Choroid plexus epithelial cell (primary cell): Measurements from ENCODE around the gene RSRC1.
"Not testable (repeated sequence)": the region's sequence is repeated elsewhere in the genome, so short reads cannot be mapped to it uniquely, and the experiment has no call there.

Experiments used
- DNase-seq: peaks from one replicate; pipeline ENCODE4 v3.0.0-alpha.2; 2010; ENCODE audit warnings: low read depth
- H3K4me3 ChIP-seq: 2 replicates; pipeline ENCODE4 v1.5.1; 2011; ENCODE audit warnings: low read depth, mild to moderate bottlenecking, control low read depth, low read length, moderate library complexity
- TF ChIP-seq, protein P1 (sequence below): conservative IDR thresholded peaks from 2 replicates; pipeline ENCODE4 v1.5.1; 2011; ENCODE audit warnings: low read depth, mild to moderate bottlenecking, control low read depth, inconsistent platforms, low read length, moderate library complexity

The RSRC1 gene

DNA sequence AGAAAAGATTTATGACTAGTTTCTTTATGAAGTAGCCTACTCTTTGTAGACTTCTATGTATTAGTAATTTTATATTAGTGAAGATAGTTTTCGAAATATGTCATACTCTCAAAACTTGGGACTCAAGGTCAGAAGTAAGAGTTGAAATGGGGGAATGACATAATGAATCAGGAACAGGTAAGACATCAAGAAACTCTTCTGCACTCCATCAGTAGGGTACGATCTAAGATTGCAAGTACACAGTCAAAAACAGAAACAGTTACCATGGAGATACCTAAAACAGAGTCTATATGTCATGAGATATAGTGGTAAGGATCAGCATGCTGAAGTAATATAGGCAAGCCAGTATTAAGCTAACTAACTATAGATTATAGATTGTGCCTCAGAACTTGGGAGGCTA is 274.1 kb downstream of the RSRC1 start:
- TF ChIP-seq, protein P1, sequence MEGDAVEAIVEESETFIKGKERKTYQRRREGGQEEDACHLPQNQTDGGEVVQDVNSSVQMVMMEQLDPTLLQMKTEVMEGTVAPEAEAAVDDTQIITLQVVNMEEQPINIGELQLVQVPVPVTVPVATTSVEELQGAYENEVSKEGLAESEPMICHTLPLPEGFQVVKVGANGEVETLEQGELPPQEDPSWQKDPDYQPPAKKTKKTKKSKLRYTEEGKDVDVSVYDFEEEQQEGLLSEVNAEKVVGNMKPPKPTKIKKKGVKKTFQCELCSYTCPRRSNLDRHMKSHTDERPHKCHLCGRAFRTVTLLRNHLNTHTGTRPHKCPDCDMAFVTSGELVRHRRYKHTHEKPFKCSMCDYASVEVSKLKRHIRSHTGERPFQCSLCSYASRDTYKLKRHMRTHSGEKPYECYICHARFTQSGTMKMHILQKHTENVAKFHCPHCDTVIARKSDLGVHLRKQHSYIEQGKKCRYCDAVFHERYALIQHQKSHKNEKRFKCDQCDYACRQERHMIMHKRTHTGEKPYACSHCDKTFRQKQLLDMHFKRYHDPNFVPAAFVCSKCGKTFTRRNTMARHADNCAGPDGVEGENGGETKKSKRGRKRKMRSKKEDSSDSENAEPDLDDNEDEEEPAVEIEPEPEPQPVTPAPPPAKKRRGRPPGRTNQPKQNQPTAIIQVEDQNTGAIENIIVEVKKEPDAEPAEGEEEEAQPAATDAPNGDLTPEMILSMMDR, result no peak
- DNase-seq, result no peak
- H3K4me3 ChIP-seq, result no peak overlapping the region

DNA sequence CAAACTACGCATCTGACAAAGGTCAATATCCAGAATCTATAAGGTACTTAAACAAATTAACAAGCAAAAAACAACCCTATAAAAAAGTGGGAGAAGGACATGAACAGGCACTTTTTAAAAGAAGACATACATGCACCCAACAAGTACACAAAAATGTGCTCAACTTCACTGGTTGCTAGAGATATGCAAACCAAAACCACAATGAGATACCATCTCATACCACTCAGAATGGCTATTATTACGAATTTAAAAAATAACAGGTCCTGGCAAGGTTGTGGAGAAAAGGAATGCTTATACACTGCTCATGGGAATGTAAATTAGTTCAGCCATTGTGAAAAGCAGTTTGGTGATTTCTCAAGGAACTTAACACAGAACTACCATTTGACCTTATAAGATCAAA is 285.5 kb downstream of the RSRC1 start:
- DNase-seq, result no peak
- TF ChIP-seq, protein P1, result no peak

DNA sequence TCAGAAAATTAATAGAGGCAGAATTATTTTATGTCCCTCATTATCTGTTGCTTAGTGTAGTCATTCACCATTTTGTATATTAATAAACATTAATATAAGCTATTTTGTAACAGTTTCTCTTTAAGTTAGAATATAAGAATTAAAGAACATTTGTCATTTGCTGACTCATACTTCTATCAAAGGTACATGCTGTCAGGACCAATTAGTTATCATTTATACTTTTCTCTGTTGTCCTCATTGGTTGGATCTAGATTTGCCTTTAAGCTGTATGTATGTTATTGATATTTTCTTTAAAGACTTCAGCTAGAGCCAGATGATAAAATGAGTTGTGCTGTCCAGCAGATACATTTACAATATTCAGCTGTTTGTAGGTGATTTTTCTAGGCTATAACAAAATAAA is 292.7 kb downstream of the RSRC1 start:
- no peak for DNase-seq
- TF ChIP-seq, protein P1, result no peak
- H3K4me3 ChIP-seq, result no peak overlapping the region

More for the DNA sequence above, 285.5 kb downstream of the RSRC1 start:
- H3K4me3 ChIP-seq, result no peak overlapping the region

DNA sequence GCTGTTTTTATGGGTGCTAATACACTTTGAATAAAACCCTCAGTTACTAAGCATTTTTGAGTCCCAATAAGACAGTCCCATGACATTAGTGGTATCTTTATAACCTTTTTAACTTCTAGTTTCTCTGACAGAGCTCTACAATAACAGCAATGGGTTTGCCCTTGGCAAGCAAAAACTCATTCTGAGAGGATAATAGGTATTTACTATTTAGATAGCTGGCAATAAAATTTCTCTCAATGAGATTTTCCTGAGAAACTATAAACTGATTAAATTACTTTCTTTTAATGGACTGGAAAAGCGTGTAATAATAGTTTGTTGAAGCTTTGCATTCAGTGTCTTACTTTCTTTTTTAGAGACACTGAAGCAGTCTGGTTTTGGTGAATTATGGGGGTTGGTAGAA is 293.1 kb downstream of the RSRC1 start:
- DNase-seq, result no peak

DNA sequence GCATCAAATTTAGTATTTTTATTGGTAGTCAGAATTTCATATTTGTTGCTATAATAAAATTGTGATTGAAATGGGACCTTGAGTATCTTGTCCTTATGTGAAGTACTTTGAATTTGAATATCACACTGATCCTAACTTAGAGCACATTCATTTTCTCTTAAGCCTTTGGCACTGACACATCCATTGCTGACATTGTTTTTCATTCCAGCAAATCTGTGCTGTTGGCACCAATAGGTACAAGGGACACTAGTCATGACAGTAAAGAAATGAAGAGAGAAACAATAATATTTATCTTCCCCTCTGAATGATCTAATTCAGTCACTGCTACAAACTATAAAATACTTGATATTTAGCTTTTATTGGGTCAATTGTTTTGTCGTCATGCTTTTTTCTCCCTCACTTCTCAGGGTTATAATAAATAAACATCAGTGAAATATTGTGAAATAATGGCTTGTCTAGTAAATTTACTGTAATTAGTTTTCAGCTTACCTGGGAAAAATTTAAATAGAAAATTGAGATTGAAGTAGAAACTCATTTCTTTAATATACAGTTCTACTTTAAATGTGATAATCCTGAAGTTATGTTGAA is 294.3 kb downstream of the RSRC1 start:
- H3K4me3 ChIP-seq, result no peak overlapping the region
- DNase-seq, result no peak
- TF ChIP-seq, protein P1, result no peak

More for the DNA sequence above, 293.1 kb downstream of the RSRC1 start:
- TF ChIP-seq, protein P1, result no peak
- no peak overlapping the region for H3K4me3 ChIP-seq

DNA sequence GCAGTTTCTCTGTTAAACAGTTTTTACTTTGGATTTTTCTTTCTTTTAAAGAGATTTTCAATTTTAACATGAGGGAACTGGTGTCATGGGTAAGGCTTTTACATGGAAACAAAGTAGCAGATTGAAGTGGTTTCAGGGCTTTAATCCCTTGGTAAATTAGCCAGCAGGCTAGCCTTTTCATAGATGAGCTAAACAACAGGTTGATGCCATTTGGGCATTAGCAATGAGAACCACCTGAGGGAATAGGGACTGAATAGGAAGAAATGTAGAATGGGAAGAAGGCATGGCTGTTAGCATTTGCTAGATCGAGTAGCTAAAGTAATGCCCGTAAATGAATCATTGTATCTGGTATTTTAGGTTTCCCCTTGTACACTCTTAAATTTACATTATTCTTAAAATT is 295.6 kb downstream of the RSRC1 start:
- TF ChIP-seq, protein P1, result no peak

DNA sequence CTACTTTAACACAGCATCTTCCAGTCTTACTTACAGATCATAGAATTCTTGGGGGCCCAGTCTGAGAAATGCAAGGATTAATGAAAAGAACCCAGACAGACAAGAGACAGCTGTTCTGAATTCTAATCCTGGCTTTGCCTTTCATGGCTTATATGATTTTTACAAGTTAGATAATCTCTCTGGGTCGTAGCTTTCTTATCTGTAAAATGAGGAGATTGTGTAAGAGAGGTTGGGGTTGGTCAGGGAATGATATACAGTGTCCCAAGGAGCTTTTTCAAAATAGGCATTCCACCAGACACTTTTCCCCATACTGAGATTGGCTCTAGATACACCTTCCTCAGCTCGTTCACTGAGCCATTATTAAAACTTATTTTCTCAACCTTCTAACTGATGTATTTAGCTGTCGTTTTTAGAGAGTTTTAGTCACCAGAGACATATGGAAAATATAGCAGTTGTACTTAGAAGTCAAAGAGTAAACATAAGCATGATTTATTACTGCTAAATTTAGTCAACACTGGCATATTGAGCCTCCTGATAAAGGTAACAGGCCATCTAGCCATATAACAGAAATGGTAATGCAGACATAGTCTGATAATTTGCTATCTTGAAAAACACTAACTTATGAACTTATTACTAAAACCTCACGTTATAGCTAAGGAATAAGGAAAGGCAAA is 298.1 kb downstream of the RSRC1 start:
- no peak for DNase-seq
- TF ChIP-seq, protein P1, result no peak

More for the DNA sequence above, 295.6 kb downstream of the RSRC1 start:
- H3K4me3 ChIP-seq, result no peak overlapping the region
- DNase-seq, result no peak

DNA sequence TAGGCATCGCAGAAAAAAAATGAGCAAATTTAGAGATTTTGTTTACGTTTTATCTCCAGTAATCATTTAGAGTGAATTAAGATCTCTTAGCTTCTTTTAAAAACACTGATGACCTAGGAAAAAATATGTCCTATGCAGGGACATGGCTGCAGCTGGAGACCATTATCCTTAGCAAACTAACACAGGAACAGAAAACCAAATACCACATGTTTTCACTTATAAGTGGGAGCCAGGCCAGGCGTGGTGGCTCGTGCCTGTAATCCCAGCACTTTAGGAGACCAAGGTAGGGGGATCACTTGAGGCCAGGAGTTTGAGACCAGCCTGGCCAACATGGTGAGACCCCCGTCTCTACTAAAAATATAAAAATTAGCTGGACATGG is 298.6 kb downstream of the RSRC1 start:
- not testable (repeated sequence) for DNase-seq, H3K4me3 ChIP-seq

More for the DNA sequence above, 298.1 kb downstream of the RSRC1 start:
- H3K4me3 ChIP-seq, result no peak overlapping the region
